Activated CD8-positive, alpha-beta T cell treated with anti-CD3 and anti-CD28 coated beads for 36 hours (primary cell): ENCODE results near the gene PARD3. TPM values are rescaled to one million over a fixed set of nuclear protein-coding genes. Genes with fewer than 3 reads are reported as not detected.

ENCODE experiments used
- ATAC-seq: fragments of 200-7000 bp; cut with Tn5 transposase; one replicate; pipeline ENCODE4 v1.10.0; 2021; ENCODE audit warnings: mild to moderate bottlenecking, moderate library complexity
- CTCF ChIA-PET: fragments of 350-600 bp; sonication (Branson Sonifier 250); formaldehyde crosslinking; loops from one replicate; lab custom pipeline; 2021; ENCODE audit warnings: antibody characterized with exemption; lab: Charles Lee
- POLR2A ChIA-PET: fragments of 350-600 bp; sonication (Branson Sonifier 250); formaldehyde crosslinking; loops from one replicate; lab custom pipeline; 2021; ENCODE audit warnings: antibody characterized with exemption; lab: Charles Lee
- DNase-seq: peaks from one replicate; pipeline ENCODE4 v3.0.0-alpha.2; 2020
- H3K27ac Mint-ChIP-seq: one replicate; pipeline ENCODE4 v1.8.0; 2021; ENCODE audit warnings: mild to moderate bottlenecking, mixed read lengths
- H3K27me3 Mint-ChIP-seq: one replicate; pipeline ENCODE4 v1.8.0; 2021; ENCODE audit warnings: mixed read lengths
- H3K36me3 Mint-ChIP-seq: one replicate; pipeline ENCODE4 v1.8.0; 2021; ENCODE audit warnings: low read depth, mixed read lengths
- H3K4me1 Mint-ChIP-seq: one replicate; pipeline ENCODE4 v1.8.0; 2021; ENCODE audit warnings: low read depth, mixed read lengths
- H3K4me3 Mint-ChIP-seq: one replicate; pipeline ENCODE4 v1.8.0; 2021; ENCODE audit warnings: mild to moderate bottlenecking, moderate library complexity, mixed read lengths
- H3K9me3 Mint-ChIP-seq: one replicate; pipeline ENCODE4 v1.8.0; 2021; ENCODE audit warnings: mixed read lengths
- intact Hi-C: fragments of 100-400 bp; cut with micrococcal nuclease; formaldehyde crosslinking; loops from one replicate; pipeline ENCODE4 v1.10.0; 2022
- total RNA-seq, 2 experiments: library from RNA; stranded (reverse); gene quantifications; one replicate each; pipeline ENCODE4 v1.2.3, GENCODE V29; 2021
- TF ChIP-seq, protein P1 (sequence below): fragments of 200-600 bp; IDR thresholded peaks from one replicate; pipeline ENCODE4 v1.8.0; 2022; ENCODE audit warnings: antibody characterized with exemption, mild to moderate bottlenecking

Gene PARD3
- total RNA-seq, 2 experiments from 2014 or later: 1.6 to 2.0 TPM

DNA sequence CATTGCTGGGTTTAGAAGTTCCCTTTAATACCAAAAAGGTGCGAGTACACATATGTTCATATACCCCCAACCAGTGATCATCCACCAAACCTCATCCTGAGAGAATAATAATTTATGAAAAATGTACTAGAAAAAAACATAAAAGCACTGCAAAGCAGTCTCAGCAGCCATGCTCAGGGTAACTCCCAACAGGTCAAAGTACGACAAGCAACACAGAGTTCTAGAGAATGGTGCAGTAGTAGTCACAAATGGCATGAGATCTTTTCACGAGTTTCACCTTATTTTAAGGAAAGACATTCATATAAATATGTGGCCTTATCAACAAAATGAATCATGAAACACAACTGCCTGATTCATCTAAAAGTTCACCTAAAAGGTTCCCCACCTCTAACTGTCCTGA, 338.5 kb downstream of the PARD3 start:
- ATAC-seq: no peak

DNA sequence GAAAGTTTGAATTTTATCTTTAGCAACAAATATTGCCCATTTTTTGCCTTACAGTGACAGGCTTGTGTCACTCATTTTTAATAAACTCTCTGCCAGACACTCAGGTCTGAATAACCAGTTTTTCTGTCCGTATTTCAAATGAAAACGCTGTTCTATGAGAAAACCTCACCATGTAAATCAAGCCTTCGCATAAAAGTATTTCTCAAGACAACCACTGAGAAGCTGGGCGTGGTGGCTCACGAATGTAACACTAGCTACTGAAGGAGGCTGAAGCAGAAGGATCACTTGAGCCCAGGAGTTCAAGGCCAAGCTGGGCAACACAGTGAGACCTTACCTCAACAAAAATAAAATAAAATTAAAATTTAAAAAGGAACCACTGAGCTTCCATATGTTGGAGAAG, 339.3 kb downstream of the PARD3 start:
- no peak for DNase-seq
- no peaks in the 10 kb centered on the region for H3K9me3 Mint-ChIP-seq
- POLR2A ChIA-PET: no interaction called here
- no peak for ATAC-seq
- CTCF ChIA-PET: no interaction called here
- no peaks in the 10 kb centered on the region for H3K4me1 Mint-ChIP-seq
- TF ChIP-seq, protein P1, sequence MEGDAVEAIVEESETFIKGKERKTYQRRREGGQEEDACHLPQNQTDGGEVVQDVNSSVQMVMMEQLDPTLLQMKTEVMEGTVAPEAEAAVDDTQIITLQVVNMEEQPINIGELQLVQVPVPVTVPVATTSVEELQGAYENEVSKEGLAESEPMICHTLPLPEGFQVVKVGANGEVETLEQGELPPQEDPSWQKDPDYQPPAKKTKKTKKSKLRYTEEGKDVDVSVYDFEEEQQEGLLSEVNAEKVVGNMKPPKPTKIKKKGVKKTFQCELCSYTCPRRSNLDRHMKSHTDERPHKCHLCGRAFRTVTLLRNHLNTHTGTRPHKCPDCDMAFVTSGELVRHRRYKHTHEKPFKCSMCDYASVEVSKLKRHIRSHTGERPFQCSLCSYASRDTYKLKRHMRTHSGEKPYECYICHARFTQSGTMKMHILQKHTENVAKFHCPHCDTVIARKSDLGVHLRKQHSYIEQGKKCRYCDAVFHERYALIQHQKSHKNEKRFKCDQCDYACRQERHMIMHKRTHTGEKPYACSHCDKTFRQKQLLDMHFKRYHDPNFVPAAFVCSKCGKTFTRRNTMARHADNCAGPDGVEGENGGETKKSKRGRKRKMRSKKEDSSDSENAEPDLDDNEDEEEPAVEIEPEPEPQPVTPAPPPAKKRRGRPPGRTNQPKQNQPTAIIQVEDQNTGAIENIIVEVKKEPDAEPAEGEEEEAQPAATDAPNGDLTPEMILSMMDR: no peak
- intact Hi-C loops: no loop called here
- no peak overlapping the region for H3K4me3 Mint-ChIP-seq
- H3K27ac Mint-ChIP-seq: no peak overlapping the region
- H3K27me3 Mint-ChIP-seq: no peaks in the 10 kb centered on the region
- no peaks in the 10 kb centered on the region for H3K36me3 Mint-ChIP-seq

More for the DNA sequence above, 338.5 kb downstream of the PARD3 start:
- H3K27me3 Mint-ChIP-seq: no peaks in the 10 kb centered on the region
- TF ChIP-seq, protein P1: no peak
- H3K4me1 Mint-ChIP-seq: no peaks in the 10 kb centered on the region
- intact Hi-C loops: no loop called here
- ChIA-PET POLR2A (no interaction called here), CTCF (no interaction called here)
- H3K4me3 Mint-ChIP-seq: no peak overlapping the region
- no peaks in the 10 kb centered on the region for H3K9me3 Mint-ChIP-seq
- H3K27ac Mint-ChIP-seq: no peak overlapping the region
- H3K36me3 Mint-ChIP-seq: no peaks in the 10 kb centered on the region
- no peak for DNase-seq

DNA sequence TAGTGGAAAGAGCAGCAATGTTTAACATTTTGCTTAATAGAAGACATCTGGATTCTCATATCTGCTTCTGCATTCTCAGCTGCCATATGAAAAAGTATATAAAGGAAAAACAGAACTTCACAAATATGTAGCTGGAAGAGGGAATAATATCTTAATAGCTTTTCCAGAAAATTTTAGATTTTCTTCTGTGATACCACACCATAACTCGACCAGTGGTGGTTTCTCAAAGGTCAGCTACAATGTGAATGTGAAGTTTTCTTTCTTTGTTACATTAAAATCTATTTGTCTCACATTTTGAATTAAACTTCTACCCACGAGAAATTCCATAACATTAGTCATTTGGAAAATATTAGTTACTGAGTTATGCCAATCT, 339.8 kb downstream of the PARD3 start:
- H3K27me3 Mint-ChIP-seq: no peaks in the 10 kb centered on the region
- no peaks in the 10 kb centered on the region for H3K36me3 Mint-ChIP-seq
- no peak overlapping the region for H3K4me3 Mint-ChIP-seq
- intact Hi-C loops: no loop called here
- TF ChIP-seq, protein P1: no peak
- POLR2A ChIA-PET: no interaction called here
- DNase-seq (no peak), ATAC-seq (no peak)
- H3K4me1 Mint-ChIP-seq: no peaks in the 10 kb centered on the region
- no peak overlapping the region for H3K27ac Mint-ChIP-seq
- H3K9me3 Mint-ChIP-seq: no peaks in the 10 kb centered on the region
- CTCF ChIA-PET: no interaction called here

DNA sequence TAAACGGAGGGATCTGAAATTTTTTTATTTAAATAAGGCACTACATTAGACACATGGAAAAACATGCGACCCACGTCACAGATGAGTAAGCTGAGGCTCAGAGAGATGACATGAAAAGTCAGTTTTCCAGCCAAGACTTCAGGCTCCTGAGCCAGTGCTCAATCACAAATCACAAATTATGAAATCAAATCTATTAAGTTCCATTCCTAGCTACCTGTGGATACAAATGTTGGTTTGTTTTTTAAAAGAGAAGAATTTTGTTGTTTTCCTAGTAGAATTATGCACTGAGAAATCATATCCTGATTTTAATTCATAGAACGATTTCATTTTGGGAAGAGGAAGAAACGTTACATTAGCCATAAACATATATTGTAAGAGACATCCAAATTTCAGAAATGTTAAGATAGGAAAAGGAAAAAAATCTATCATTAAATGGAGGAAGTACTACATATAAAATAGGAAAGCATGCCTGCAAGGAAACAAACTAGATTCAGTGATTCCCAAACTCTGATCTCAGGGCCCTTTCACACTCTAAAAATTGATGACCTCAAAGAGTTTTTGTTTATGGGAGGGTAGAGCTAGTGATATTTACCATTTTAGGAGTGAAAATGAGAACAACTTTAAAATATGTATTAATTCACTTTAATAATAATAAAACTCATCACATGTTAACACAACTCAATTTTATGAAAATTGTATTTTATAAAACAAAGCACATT, 340.4 kb downstream of the PARD3 start:
- CTCF ChIA-PET: no interaction called here
- DNase-seq (no peak), ATAC-seq (no peak)
- intact Hi-C loops: no loop called here
- POLR2A ChIA-PET: no interaction called here
- Mint-ChIP-seq H3K36me3 (no peaks in the 10 kb centered on the region), H3K4me3 (no peak overlapping the region), H3K4me1 (no peaks in the 10 kb centered on the region), H3K27ac (no peak overlapping the region), H3K27me3 (no peaks in the 10 kb centered on the region), H3K9me3 (no peaks in the 10 kb centered on the region)
- TF ChIP-seq, protein P1: no peak

DNA sequence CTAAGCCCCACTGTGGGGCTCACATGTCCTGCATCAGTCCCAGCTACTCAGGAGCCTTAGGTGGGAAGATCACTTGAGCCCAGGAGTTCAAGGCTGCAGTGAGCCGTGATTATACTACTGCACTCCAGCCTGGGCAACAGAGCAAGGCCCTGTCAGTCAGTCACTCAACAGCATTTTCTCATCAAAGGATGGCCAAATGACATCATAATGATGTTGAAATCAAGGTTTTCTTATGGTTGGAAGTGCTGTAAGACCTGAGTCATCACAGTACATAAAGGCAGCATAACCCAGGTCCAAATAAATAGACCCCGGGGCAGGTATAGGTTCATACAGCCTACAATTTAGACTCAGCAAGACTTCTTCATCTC, 341.1 kb downstream of the PARD3 start:
- no peaks in the 10 kb centered on the region for H3K36me3 Mint-ChIP-seq
- POLR2A ChIA-PET: no interaction called here
- TF ChIP-seq, protein P1: no peak
- H3K4me3 Mint-ChIP-seq: no peak overlapping the region
- ATAC-seq: no peak
- intact Hi-C loops: no loop called here
- no peak for DNase-seq
- H3K4me1 Mint-ChIP-seq: no peaks in the 10 kb centered on the region
- CTCF ChIA-PET: no interaction called here
- H3K27ac Mint-ChIP-seq: no peak overlapping the region
- H3K9me3 Mint-ChIP-seq: no peaks in the 10 kb centered on the region
- no peaks in the 10 kb centered on the region for H3K27me3 Mint-ChIP-seq
